ENCODE measurements around the gene TRPM8.

The TRPM8 gene

DNA sequence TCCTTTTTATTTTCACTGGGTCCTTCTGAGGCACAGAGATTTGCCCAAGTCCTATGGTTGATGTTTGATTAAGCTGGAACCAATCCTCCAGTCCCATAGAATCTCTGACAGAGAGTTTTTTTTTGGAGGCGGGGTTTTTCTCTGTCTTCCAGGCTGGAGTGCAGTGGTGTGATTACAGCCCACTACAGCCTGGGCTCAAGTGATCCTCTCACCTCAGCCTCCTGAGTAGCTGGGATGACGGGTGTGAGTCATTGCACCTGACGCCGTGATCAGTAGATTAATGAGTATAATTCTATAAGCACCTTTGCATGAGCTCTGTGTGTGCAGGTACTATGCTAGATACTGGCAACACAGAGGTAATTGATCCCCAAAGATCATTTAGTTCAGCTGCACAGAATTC, 15.3 kb upstream of the TRPM8 start:
- TF ChIP-seq, protein P1, sequence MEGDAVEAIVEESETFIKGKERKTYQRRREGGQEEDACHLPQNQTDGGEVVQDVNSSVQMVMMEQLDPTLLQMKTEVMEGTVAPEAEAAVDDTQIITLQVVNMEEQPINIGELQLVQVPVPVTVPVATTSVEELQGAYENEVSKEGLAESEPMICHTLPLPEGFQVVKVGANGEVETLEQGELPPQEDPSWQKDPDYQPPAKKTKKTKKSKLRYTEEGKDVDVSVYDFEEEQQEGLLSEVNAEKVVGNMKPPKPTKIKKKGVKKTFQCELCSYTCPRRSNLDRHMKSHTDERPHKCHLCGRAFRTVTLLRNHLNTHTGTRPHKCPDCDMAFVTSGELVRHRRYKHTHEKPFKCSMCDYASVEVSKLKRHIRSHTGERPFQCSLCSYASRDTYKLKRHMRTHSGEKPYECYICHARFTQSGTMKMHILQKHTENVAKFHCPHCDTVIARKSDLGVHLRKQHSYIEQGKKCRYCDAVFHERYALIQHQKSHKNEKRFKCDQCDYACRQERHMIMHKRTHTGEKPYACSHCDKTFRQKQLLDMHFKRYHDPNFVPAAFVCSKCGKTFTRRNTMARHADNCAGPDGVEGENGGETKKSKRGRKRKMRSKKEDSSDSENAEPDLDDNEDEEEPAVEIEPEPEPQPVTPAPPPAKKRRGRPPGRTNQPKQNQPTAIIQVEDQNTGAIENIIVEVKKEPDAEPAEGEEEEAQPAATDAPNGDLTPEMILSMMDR (IDR thresholded peaks at IDR 0.05; ENCODE audit: low read depth, low read length, missing control alignments): no peak
- H3K4me3 ChIP-seq (replicated peaks; ENCODE audit: low read depth, low read length): no peak overlapping the region
- DNase-seq (ENCODE audit: extremely low read depth, low read depth): no peak

DNA sequence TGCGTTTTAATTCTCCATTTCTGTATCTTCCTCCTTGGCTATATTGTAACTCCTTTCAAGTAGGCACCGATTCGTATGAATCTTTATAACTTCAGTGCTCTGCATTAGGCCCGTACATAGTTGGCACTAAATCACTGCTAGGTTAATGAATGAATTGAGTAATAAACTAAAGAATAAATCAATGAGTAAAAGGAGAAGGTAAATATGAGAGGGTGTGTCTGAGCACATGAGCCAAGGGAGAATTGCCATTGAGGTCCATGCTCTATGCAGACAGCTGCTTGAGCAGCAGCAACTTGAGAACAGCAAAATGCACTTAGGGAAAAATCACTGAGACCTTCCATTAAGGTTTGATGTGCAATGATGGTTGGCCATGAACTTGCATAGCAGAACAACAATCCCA, 11.2 kb upstream of the TRPM8 start:
- no peak overlapping the region for H3K4me3 ChIP-seq (replicated peaks; ENCODE audit: low read depth, low read length)
- TF ChIP-seq, protein P1 (IDR thresholded peaks at IDR 0.05; ENCODE audit: low read depth, low read length, missing control alignments): no peak
- DNase-seq (ENCODE audit: extremely low read depth, low read depth): no peak

DNA sequence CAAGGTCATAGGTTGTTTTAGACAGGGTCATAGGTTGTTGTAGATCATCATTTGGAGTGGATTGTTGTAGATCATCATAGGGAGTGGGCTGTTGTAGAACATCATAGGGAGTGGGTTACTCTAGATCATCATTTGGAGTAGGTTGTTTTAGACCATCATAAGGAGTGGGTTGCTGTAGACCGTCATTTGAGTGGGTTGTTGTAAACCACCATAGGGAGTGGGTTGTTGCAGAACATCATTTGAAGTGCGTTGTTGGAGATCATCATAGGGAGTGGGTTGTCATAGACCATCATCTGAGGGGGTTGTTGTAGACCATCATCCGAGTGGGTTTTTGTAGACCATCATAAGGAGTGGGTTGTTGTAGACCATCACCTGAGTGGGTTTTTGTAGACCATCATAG, 9.5 kb upstream of the TRPM8 start:
- TF ChIP-seq, protein P1 (IDR thresholded peaks at IDR 0.05; ENCODE audit: low read depth, low read length, missing control alignments): no peak
- no peak for DNase-seq (ENCODE audit: extremely low read depth, low read depth)
- no peak overlapping the region for H3K4me3 ChIP-seq (replicated peaks; ENCODE audit: low read depth, low read length)

DNA sequence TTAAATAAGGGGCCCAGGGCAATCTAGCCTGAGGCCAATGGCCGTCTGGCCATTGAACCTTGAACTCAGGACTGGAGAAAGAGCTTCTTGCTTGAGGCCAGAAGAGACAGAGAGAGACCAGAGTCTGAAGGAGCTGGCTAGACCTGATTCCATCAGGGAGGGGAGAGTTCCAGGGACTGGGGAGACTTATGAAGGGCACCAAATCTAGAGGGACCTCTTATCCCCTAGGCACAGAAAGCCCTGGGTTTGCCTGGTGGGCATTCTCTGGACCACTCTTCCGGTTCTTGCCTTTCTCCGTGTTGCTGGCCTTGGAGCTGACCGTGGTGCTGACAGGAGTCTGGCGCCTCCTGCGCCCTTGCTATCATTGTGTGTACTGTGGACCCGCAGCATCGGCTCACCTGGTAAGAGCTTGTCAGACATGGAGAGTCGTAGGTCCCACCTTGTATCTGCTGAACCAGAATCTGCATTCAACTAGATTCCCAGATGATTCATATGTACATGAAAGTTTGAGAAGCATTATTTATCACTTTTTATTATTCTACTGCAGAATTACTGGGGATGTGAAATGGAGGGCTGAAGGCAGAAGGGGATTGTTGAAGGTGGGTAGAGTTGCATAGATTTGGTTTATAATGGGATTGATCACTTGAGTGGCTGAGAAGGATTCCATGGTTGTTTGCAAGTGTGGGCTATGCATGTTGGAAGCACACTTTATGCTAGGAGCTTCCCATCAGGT, 4.3 kb upstream of the TRPM8 start:
- no peak overlapping the region for H3K4me3 ChIP-seq (replicated peaks; ENCODE audit: low read depth, low read length)
- TF ChIP-seq, protein P1 (IDR thresholded peaks at IDR 0.05; ENCODE audit: low read depth, low read length, missing control alignments): no peak
- no peak for DNase-seq (ENCODE audit: extremely low read depth, low read depth)

DNA sequence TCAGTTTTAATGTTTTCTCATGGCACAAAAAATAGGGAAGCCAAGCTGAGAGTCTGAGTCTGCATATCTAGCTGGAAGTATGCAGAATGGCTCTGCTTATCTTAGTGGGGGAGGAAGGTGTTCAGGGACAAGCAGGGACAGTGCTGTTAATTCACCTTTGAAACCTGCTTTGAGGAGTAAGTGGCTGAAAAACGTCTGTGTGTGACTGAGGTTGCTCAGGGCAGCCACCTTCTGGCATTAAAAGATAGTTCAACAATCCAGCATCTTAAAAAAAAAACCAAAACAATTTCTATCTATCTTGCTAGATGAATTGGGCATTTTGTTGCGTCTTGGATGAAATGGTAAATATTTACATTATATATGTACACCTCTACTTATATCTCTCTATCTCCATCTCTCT, 2.0 kb upstream of the TRPM8 start:
- TF ChIP-seq, protein P1 (IDR thresholded peaks at IDR 0.05; ENCODE audit: low read depth, low read length, missing control alignments): no peak
- DNase-seq (ENCODE audit: extremely low read depth, low read depth): no peak

GRCh38 chr2:233919319-233919718, 2.1 kb downstream of the TRPM8 start:
- H3K4me3 ChIP-seq (replicated peaks; ENCODE audit: low read depth, low read length): no peak overlapping the region
- no peak for DNase-seq (ENCODE audit: extremely low read depth, low read depth)
- TF ChIP-seq, protein P1 (IDR thresholded peaks at IDR 0.05; ENCODE audit: low read depth, low read length, missing control alignments): no peak

More for the DNA sequence above, 2.0 kb upstream of the TRPM8 start:
- H3K4me3 ChIP-seq (replicated peaks; ENCODE audit: low read depth, low read length): no peak overlapping the region

DNA sequence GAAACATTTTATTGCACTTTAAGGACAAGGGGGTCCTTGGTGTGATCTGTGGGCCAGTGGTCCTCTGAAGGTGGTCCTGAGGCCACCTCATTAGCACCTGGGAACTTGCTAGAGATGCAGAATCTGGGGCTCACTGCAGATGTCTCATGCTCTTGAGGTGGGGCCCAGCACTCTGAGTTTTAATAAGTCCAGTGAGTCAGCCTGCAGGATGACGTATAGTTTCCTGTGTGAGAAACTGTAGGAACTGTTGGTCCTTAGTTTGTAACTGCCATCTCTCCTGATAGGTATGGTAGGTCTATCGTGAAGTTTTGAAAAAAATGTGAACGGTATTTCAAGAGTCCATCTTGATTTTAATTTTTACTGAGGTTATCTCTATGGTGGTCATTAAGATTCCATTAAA, 2.8 kb downstream of the TRPM8 start:
- TF ChIP-seq, protein P1 (IDR thresholded peaks at IDR 0.05; ENCODE audit: low read depth, low read length, missing control alignments): no peak
- no peak for DNase-seq (ENCODE audit: extremely low read depth, low read depth)
- no peak overlapping the region for H3K4me3 ChIP-seq (replicated peaks; ENCODE audit: low read depth, low read length)
